ENCODE data around the gene ANKFN1.

The ANKFN1 gene

DNA sequence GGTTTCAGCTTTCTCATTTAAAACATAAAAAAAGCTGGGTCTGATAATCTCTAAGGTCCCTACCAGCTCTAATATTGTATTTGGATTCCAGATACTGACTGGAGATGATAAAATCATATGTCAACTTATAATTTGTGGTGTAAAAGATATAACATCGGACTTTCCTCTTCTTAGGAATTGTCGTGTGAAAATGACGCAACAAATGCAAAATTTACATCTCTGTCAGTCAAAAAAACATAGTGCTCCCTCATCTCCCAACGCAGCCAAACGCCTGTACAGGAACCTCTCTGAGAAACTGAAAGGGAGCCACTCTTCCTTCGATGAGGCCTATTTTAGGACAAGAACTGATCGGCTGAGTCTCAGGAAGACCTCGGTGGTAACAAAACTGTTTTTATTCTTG is 197.3 kb downstream of the ANKFN1 start:
- TF ChIP-seq CTCF (IDR thresholded peaks at IDR 0.05; ENCODE audit: low read length, missing control alignments) = no peak
- no peak overlapping the region for H3K4me3 ChIP-seq (replicated peaks; ENCODE audit: low read depth, low read length)
- DNase-seq (ENCODE audit: low read depth) = no peak

GRCh38 chr17:56351675-56352074 is 198.4 kb downstream of the ANKFN1 start:
- no peak for TF ChIP-seq CTCF (IDR thresholded peaks at IDR 0.05; ENCODE audit: low read length, missing control alignments)
- no peak for DNase-seq (ENCODE audit: low read depth)
- no peak overlapping the region for H3K4me3 ChIP-seq (replicated peaks; ENCODE audit: low read depth, low read length)

DNA sequence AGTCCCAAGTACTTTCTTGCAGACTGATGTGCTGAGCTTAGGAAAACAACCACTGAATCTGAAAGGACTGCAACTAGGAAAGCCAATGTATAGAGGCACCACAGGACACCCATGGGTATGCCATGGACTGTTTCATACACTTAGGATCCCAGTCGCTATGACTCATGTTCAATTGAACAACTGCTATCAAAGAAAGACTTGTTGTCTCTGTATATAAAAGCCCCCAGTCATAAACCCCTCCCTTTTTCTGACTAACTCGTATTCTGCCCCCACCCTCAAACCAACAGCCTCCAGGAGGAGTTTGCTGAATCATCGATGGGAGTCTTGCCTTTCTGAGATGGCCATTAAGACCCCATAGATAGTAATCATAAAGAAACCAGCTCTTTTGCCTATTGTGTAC is 205.4 kb downstream of the ANKFN1 start:
- no peak for DNase-seq (ENCODE audit: low read depth)
- no peak for TF ChIP-seq CTCF (IDR thresholded peaks at IDR 0.05; ENCODE audit: low read length, missing control alignments)
- no peak overlapping the region for H3K4me3 ChIP-seq (replicated peaks; ENCODE audit: low read depth, low read length)

- no peak for DNase-seq (ENCODE audit: low read depth)
- no peak for TF ChIP-seq CTCF (IDR thresholded peaks at IDR 0.05; ENCODE audit: low read length, missing control alignments)
- no peak overlapping the region for H3K4me3 ChIP-seq (replicated peaks; ENCODE audit: low read depth, low read length)
Measured at GRCh38 chr17:56359518-56359917, 206.2 kb downstream of the ANKFN1 start.

- H3K4me3 ChIP-seq (replicated peaks; ENCODE audit: low read depth, low read length) = no peak overlapping the region
- no peak for DNase-seq (ENCODE audit: low read depth)
- TF ChIP-seq CTCF (IDR thresholded peaks at IDR 0.05; ENCODE audit: low read length, missing control alignments) = no peak
Measured at GRCh38 chr17:56367366-56367765, 214.1 kb downstream of the ANKFN1 start.

DNA sequence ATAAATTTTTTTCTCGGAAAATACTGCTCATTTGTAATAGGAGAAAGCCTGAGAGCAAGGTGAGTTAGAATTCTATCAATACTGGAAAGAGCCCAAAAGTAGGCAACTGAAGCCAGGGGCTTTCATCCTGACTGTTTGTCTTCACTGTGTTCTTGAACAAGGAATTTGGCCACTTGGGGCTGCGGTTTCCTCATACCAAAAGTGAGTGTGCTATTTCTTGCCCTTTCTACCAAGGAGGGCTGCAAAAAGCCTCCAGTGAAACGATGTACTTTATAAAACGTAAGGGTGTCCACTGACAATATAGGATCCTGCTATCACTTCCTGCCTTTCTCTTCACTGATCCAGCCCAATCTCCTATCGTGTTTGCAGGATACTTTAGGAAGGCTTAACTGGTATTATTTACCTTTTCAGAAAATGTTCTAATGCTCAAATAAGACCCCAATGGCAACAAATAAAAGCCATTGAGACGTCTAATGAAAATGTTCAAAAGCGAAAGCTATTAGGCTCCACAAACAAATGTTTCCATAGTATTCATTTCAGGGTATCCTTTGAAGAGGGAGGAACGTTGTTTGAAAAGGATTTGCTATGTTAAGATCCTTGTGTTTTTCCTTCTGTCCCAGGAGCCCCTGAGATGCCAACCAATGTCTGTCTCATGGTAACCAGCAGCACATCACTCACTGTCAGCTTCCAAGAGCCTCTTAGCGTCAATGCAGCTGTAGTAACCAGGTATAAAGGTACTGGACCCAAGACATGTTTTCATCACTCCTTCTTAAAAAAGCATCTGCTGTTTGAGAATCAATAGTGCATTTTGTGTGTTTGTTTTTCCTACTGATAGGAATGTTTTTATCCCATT is 220.9 kb downstream of the ANKFN1 start:
- H3K4me3 ChIP-seq (replicated peaks; ENCODE audit: low read depth, low read length) = no peak overlapping the region
- no peak for DNase-seq (ENCODE audit: low read depth)
- no peak for TF ChIP-seq CTCF (IDR thresholded peaks at IDR 0.05; ENCODE audit: low read length, missing control alignments)

GRCh38 chr17:56389356-56389755 is 236.1 kb downstream of the ANKFN1 start:
- H3K4me3 ChIP-seq (replicated peaks; ENCODE audit: low read depth, low read length) = no peak overlapping the region
- no peak for TF ChIP-seq CTCF (IDR thresholded peaks at IDR 0.05; ENCODE audit: low read length, missing control alignments)
- no peak for DNase-seq (ENCODE audit: low read depth)

All from fibroblast of pulmonary artery (primary cell).